Peyer's patch (tissue), 4 donors: ENCODE measurements around the gene GSTT4.

ENCODE experiments used
- CTCF ChIP-seq, 6 experiments: fragments of 450-650 bp in 4 of 6; fragments of 200-600 bp in 2 of 6; sonication (generic) in 1 of 6; IDR thresholded peaks; one replicate each; pipeline ENCODE4 v1.5.1; 2017 to 2019; ENCODE audit warnings: antibody characterized with exemption in 6 of 6, mild to moderate bottlenecking in 3 of 6, moderate library complexity in 1 of 6
- POLR2A ChIP-seq, 2 donors: fragments of 450-650 bp; IDR thresholded peaks; one replicate each; pipeline ENCODE4 v1.5.1; 2017; ENCODE audit warnings: antibody characterized with exemption in 2 of 2, mild to moderate bottlenecking in 2 of 2, moderate library complexity in 2 of 2

- no peak for TF ChIP-seq POLR2A (IDR thresholded peaks at IDR 0.05)
- TF ChIP-seq CTCF (IDR thresholded peaks at IDR 0.05), result no peak
Measured at GRCh38 chr22:24001314-24001713, 3.9 kb downstream of the GSTT4 start.
